ENCODE measurements around the gene MYH3. TPM values are rescaled to one million over a fixed set of nuclear protein-coding genes. Genes with fewer than 3 reads are reported as not detected.

The MYH3 gene
- total RNA-seq (100 to 1,000 TPM in 1 of 4 donors, 1 to 10 TPM in 2, under 1 TPM in 1; 0.82 to 108 (median 2.0) TPM), polyA plus RNA-seq (1 to 10 TPM in 2 of 3 donors, under 1 TPM in 1; 0.23 to 2.9 (median 1.2) TPM)

DNA sequence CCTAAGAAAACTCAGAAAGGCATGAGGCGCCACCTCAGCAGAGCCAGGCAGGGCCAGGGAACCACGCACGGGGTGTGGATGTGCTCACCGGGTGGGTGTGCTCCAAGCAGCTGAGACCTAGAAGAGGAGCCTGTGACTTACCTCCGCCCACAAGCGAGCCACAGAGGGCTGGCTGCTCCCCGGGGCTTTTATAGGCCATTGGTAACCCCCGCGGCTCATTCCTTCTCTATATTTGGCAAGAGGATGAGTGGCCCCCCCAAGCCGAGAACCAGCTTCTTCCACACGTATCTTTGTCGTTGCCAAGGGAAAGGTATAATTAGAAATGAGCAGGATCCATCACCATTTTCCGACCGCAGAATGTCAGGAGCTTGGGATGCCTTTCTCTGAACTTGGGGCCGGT, at the start of gene MYH3:
Gene MYH3 (minus strand): TSS at position 162 of the 400 bp plus-strand sequence. CDS start 2,245 bp downstream, outside the sequence.
- Histone ChIP-seq H3K9me3 (no peaks in the 10 kb centered on the region), H3K27me3 (no peaks in the 10 kb centered on the region), H3K4me3 (no peak within 1 kb of the TSS), H3K36me3 (peaks cover 0 to 7% (median 0%) of the 10 kb centered on the region in 4 donors), H3K4me1 (no peaks in the 10 kb centered on the region), H3K27ac (no peak within 1 kb of the TSS)
- 84 to 88% methylated on average over 15 of the region's 15 CpGs for WGBS, 2 donors
- intact Hi-C loops (cut with DNase I) = no loop called here
- TF ChIP-seq EP300 (IDR thresholded peaks at IDR 0.05) (no peak), CTCF (IDR thresholded peaks at IDR 0.05) (no peak), POLR2AphosphoS5 (IDR thresholded peaks at IDR 0.05) (no peak), POLR2A (IDR thresholded peaks at IDR 0.05) (no peak)
- DNase-seq = no peak

GRCh38 chr17:10705727-10706126, 48.6 kb upstream of the MYH3 start:
- intact Hi-C loops (cut with DNase I) = loop anchor here (5.0 kb wide), 1 partner anchor 607 kb away; no protein-coding TSS in a partner anchor
- TF ChIP-seq CTCF (IDR thresholded peaks at IDR 0.05) (no peak), POLR2AphosphoS5 (IDR thresholded peaks at IDR 0.05) (no peak), EP300 (IDR thresholded peaks at IDR 0.05) (no peak), POLR2A (IDR thresholded peaks at IDR 0.05) (no peak)
- 91 to 95% methylated on average over 5 of the region's 5 CpGs for WGBS, 2 donors

GRCh38 chr17:10702574-10702973, 45.5 kb upstream of the MYH3 start:
- TF ChIP-seq POLR2A (IDR thresholded peaks at IDR 0.05) (no peak), POLR2AphosphoS5 (IDR thresholded peaks at IDR 0.05) (no peak), CTCF (IDR thresholded peaks at IDR 0.05) (no peak), EP300 (IDR thresholded peaks at IDR 0.05) (no peak)
- peaks cover 0 to 18% (median 12%) of the 10 kb centered on the region in 4 donors for H3K4me1 ChIP-seq
- DNase-seq = no peak
- peaks cover 5 to 31% (median 21%) of the 10 kb centered on the region in 4 donors for H3K36me3 ChIP-seq
- 58 to 77% methylated on average over 2 of the region's 2 CpGs for WGBS, 2 donors
- H3K9me3 ChIP-seq = no peaks in the 10 kb centered on the region
- no peaks in the 10 kb centered on the region for H3K27me3 ChIP-seq
- intact Hi-C loops (cut with DNase I) = no loop called here
- no peak overlapping the region for H3K4me3 ChIP-seq
- no peak overlapping the region for H3K27ac ChIP-seq

More at GRCh38 chr17:10705727-10706126, 48.6 kb upstream of the MYH3 start:
- peaks cover 5 to 62% (median 28%) of the 10 kb centered on the region in 4 donors for H3K36me3 ChIP-seq
- H3K9me3 ChIP-seq = no peaks in the 10 kb centered on the region
- no peak for DNase-seq
- no peak overlapping the region for H3K4me3 ChIP-seq
- H3K27me3 ChIP-seq = no peaks in the 10 kb centered on the region
- peaks cover 0 to 6% (median 0%) of the 10 kb centered on the region in 4 donors for H3K4me1 ChIP-seq
- H3K27ac ChIP-seq = no peak overlapping the region

DNA sequence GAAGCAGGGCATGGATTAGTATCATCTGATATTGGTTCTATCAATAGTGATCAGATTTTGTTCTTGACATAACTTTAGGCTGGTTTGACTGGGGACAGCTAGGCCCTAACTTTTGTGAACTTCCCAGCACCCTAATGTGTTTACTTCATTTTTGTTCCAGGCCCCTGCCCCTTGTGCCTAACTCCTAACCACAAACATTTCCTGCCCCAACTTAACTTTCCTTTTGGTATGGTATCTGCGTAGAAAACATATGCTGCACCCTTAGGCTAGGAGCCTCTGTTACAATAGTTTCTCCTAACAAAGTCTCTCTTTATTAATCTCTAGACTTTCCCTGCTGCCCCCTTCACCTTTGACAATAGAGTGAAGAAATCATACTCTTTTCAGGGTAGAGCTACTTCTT, 42.7 kb upstream of the MYH3 start:
- no peak for TF ChIP-seq POLR2A (IDR thresholded peaks at IDR 0.05)
- TF ChIP-seq POLR2AphosphoS5 (IDR thresholded peaks at IDR 0.05) = no peak
- TF ChIP-seq EP300 (IDR thresholded peaks at IDR 0.05) = no peak
- no peak for TF ChIP-seq CTCF (IDR thresholded peaks at IDR 0.05)
- peaks cover 0 to 11% (median 3%) of the 10 kb centered on the region in 4 donors for H3K36me3 ChIP-seq
- peaks cover 0 to 34% (median 24%) of the 10 kb centered on the region in 4 donors for H3K4me1 ChIP-seq
- intact Hi-C loops (cut with DNase I) = no loop called here
- DNase-seq = no peak
- no peaks in the 10 kb centered on the region for H3K9me3 ChIP-seq
- H3K27ac ChIP-seq = no peak overlapping the region
- no peaks in the 10 kb centered on the region for H3K27me3 ChIP-seq
- 70 to 88% methylated on average over 1 of the region's 1 CpG for WGBS, 2 donors
- H3K4me3 ChIP-seq = no peak overlapping the region

Measured in sigmoid colon (tissue), 7 donors.